ENCODE measurements around the gene STXBP1. TPM values are rescaled to one million over a fixed set of nuclear protein-coding genes. Genes with fewer than 3 reads are reported as not detected.

Gene STXBP1
- total and polyA plus RNA-seq, 2 of the 8 experiments (the other 6 are each of a cell fraction or from before 2014, with no cell fraction given) = 11.5 to 60.9 TPM

DNA sequence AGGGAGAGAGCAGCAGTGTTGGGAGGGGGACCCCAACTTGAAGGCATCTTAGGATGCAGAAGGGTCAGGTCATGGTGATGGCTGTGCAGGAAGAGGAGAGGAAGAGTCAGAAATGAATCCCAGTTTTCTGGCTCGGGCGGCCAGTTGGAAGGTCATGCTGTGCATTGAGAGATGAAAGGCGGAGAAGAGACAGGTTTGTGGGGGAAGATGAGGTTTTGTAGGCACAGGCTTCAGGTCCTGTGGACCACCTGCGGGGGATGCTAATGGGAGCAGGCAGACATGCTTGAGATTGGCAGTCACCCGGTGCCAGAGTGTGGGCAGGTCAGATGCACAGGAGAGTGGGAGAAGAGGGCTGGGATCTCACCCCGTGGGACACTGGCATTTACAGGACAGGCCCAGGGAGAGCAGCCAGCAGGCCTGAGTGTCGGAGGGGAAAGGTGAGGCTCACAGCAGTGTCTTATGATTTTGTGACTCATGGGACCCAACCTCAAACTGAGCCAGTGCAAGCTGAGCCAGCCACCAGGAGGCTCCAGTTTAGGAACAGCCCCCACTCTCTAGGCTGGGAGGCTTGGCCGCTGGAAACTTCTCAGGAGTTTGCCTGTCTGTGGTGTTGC is 17.5 kb downstream of the STXBP1 start:
- H3K79me1 ChIP-seq (ENCODE audit: low read depth, low read length) = 0 out of 2 replicates have a peak, but pooled peaks cover 2% of the 10 kb centered on the region
- H3K9me3 ChIP-seq (ENCODE audit: insufficient read depth in 2 of 2, low read depth in 1 of 2, low read length in 1 of 2) = no peaks in the 10 kb centered on the region
- H3K14ac ChIP-seq (ENCODE audit: insufficient read length) = no peak overlapping the region
- H2BK120ac ChIP-seq (replicated peaks; ENCODE audit: low read depth, low read length) = no peak overlapping the region
- no peak overlapping the region for H3K9ac ChIP-seq (replicated peaks in 1 of 4; ENCODE audit: extremely low read depth in 1 of 4, low read depth in 3 of 4, low read length in 3 of 4)
- no peaks in the 10 kb centered on the region for H4K20me1 ChIP-seq (replicated peaks in 1 of 2; ENCODE audit: control insufficient read depth in 1 of 2, insufficient read depth in 2 of 2, low read length in 2 of 2)
- no peak overlapping the region for H4K5ac ChIP-seq (ENCODE audit: insufficient read length, low read depth, low read length)
- H3K56ac ChIP-seq (replicated peaks; ENCODE audit: insufficient read length, low read depth, low read length) = no peak overlapping the region
- H2BK15ac ChIP-seq (ENCODE audit: low read length) = peak overlapping the region; percentile 74; the same call in 1 of the 2 replicates
- no peak overlapping the region for H3K23ac ChIP-seq (ENCODE audit: insufficient read length)
- H3K27ac ChIP-seq (ENCODE audit: low read depth, low read length) = no peak overlapping the region
- ChIA-PET CTCF (ENCODE audit: partially characterized antibody) (interaction anchor here (0.5 to 2.0 kb wide), 8 partner anchors 9 to 580 kb away, joined by 3 to 6 read pairs (median 3); partner anchors contain the start of gene TOR2A), POLR2A (ENCODE audit: partially characterized antibody) (interaction anchor here (0.6 to 2.1 kb wide), 2 partner anchors 13 to 164 kb away, joined by 3 to 6 read pairs; no protein-coding TSS in a partner anchor)
- no peak overlapping the region; the same call in 1 of the 2 replicates for H3K18ac ChIP-seq (ENCODE audit: extremely low read depth, low read length)
- no peak overlapping the region for H2BK12ac ChIP-seq (ENCODE audit: low read depth, low read length)
- no peak overlapping the region for H3K4ac ChIP-seq (replicated peaks; ENCODE audit: insufficient read length, low read depth, low read length)
- H3K4me1 ChIP-seq (replicated peaks in 1 of 4; ENCODE audit: control insufficient read depth in 3 of 4, insufficient read depth in 4 of 4, low read length in 3 of 4) = peaks cover 12 to 19% (median 15%) of the 10 kb centered on the region in 4 experiments
- no peaks in the 10 kb centered on the region for H3K27me3 ChIP-seq (replicated peaks in 1 of 4; ENCODE audit: control insufficient read depth in 3 of 4, extremely low read depth in 1 of 4, insufficient read depth in 3 of 4, low read length in 3 of 4)
- no peaks in the 10 kb centered on the region for H3K23me2 ChIP-seq (ENCODE audit: low read depth, low read length)
- 0 out of 2 replicates have a peak overlapping the region, but pooled peaks have one; percentile 67 for H2BK20ac ChIP-seq (ENCODE audit: low read length)
- H3K79me2 ChIP-seq (ENCODE audit: control insufficient read depth in 1 of 2, insufficient read depth in 2 of 2, low read length in 2 of 2) = peaks cover 0 to 9% of the 10 kb centered on the region in 2 experiments; a peak in 1 of 4 replicates
- H2AK5ac ChIP-seq (ENCODE audit: low read depth, low read length) = no peak overlapping the region
- no peak overlapping the region for H2AFZ ChIP-seq (ENCODE audit: low read length)
- peak overlapping the region; percentile 48 for H2BK5ac ChIP-seq (ENCODE audit: low read depth, low read length)
- no peak overlapping the region for H3K4me3 ChIP-seq (ENCODE audit: extremely low read depth in 1 of 4, insufficient read depth in 2 of 4, low read depth in 3 of 4, low read length in 4 of 4)
- DNase-seq (ENCODE audit: low read depth in 1 of 2, low spot score in 2 of 2) (peak in 1 of 2 experiments; percentile 55), FAIRE-seq (no peak)
- WGBS, 2 experiments (ENCODE audit: extremely low coverage in 1 of 2, insufficient coverage in 1 of 2, insufficient read length in 1 of 2, insufficient replicate concordance in 2 of 2, low coverage in 1 of 2, low lambda C conversion rate in 2 of 2, missing lambda C conversion rate in 1 of 2) = 77% methylated on average over 8 of the region's 8 CpGs; no CpG with 5 or more reads in 1 of the 2 experiments
- H4K91ac ChIP-seq (replicated peaks; ENCODE audit: insufficient read length, low read length) = no peak overlapping the region
- no peak overlapping the region for H4K8ac ChIP-seq (ENCODE audit: extremely low read depth, insufficient read depth, low read length)
- H3K36me3 ChIP-seq (ENCODE audit: control insufficient read depth in 2 of 4, insufficient read depth in 4 of 4, low read length in 3 of 4) = no peaks in the 10 kb centered on the region
- H3K4me2 ChIP-seq (ENCODE audit: insufficient read depth in 1 of 2, low read depth in 2 of 2, low read length in 2 of 2) = 0 out of 4 replicates have a peak overlapping the region, but pooled peaks of 1 of the 2 experiments have one; percentile 15
- TF ChIP-seq NRF1 (IDR thresholded peaks at IDR 0.05; ENCODE audit: low read depth, low read length) (no peak), RAD21 (IDR thresholded peaks at IDR 0.05 in 1 of 2, conservative IDR thresholded peaks at IDR 0.05 in 1 of 2; ENCODE audit: low read depth in 2 of 2, low read length in 2 of 2) (peak; percentile 22 to 31; a peak in 1 of 4 replicates), EZH2 (IDR thresholded peaks at IDR 0.05; ENCODE audit: low read depth, low read length, severe bottlenecking) (no peak), YY1 (IDR thresholded peaks at IDR 0.05; ENCODE audit: low read depth, low read length) (peak; percentile 48; the same call in 1 of the 2 replicates), KDM5A (IDR thresholded peaks at IDR 0.05; ENCODE audit: low read length) (no peak), BRCA1 (IDR thresholded peaks at IDR 0.05; ENCODE audit: low read depth, low read length) (no peak)
- TF ChIP-seq, protein P1, sequence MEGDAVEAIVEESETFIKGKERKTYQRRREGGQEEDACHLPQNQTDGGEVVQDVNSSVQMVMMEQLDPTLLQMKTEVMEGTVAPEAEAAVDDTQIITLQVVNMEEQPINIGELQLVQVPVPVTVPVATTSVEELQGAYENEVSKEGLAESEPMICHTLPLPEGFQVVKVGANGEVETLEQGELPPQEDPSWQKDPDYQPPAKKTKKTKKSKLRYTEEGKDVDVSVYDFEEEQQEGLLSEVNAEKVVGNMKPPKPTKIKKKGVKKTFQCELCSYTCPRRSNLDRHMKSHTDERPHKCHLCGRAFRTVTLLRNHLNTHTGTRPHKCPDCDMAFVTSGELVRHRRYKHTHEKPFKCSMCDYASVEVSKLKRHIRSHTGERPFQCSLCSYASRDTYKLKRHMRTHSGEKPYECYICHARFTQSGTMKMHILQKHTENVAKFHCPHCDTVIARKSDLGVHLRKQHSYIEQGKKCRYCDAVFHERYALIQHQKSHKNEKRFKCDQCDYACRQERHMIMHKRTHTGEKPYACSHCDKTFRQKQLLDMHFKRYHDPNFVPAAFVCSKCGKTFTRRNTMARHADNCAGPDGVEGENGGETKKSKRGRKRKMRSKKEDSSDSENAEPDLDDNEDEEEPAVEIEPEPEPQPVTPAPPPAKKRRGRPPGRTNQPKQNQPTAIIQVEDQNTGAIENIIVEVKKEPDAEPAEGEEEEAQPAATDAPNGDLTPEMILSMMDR (IDR thresholded peaks at IDR 0.05; ENCODE audit: control extremely low read depth in 1 of 3, insufficient read depth in 1 of 3, low read depth in 1 of 3, low read length in 3 of 3) = peak; percentile 28 to 43 (median 38); a peak in 3 of 4 replicates
- TF ChIP-seq, protein P2, sequence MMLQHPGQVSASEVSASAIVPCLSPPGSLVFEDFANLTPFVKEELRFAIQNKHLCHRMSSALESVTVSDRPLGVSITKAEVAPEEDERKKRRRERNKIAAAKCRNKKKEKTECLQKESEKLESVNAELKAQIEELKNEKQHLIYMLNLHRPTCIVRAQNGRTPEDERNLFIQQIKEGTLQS (IDR thresholded peaks at IDR 0.05; ENCODE audit: insufficient read depth, low read depth, low read length) = no peak
